ENCODE measurements around the gene FRMD3.
"Not testable (repeated sequence)": the region's sequence is repeated elsewhere in the genome, so short reads cannot be mapped to it uniquely, and the experiment has no call there.

Gene FRMD3

GRCh38 chr9:83372957-83373356 lies 165.2 kb downstream of the FRMD3 start:
- Histone ChIP-seq H3K9me3 (ENCODE audit: control insufficient read depth, low read length) (no peaks in the 10 kb centered on the region), H3K9ac (ENCODE audit: low read length) (no peak overlapping the region), H3K4me3 (ENCODE audit: low read length) (no peak overlapping the region), H3K27me3 (ENCODE audit: control insufficient read depth, insufficient read depth, low read length) (no peaks in the 10 kb centered on the region), H3K36me3 (ENCODE audit: control insufficient read depth, insufficient read depth, low read length) (no peaks in the 10 kb centered on the region), H3K4me1 (ENCODE audit: control insufficient read depth, insufficient read depth, low read length) (no peaks in the 10 kb centered on the region)

GRCh38 chr9:83367326-83367725 lies 170.9 kb downstream of the FRMD3 start:
- Histone ChIP-seq H3K4me3 (ENCODE audit: low read length) (no peak overlapping the region), H3K9me3 (ENCODE audit: control insufficient read depth, low read length) (no peaks in the 10 kb centered on the region), H3K4me1 (ENCODE audit: control insufficient read depth, insufficient read depth, low read length) (no peaks in the 10 kb centered on the region), H3K9ac (ENCODE audit: low read length) (no peak overlapping the region), H3K27me3 (ENCODE audit: control insufficient read depth, insufficient read depth, low read length) (no peaks in the 10 kb centered on the region), H3K36me3 (ENCODE audit: control insufficient read depth, insufficient read depth, low read length) (no peaks in the 10 kb centered on the region)

GRCh38 chr9:83362341-83362995 lies 175.7 kb downstream of the FRMD3 start:
- H3K4me1 ChIP-seq (ENCODE audit: control insufficient read depth, insufficient read depth, low read length): no peaks in the 10 kb centered on the region
- no peaks in the 10 kb centered on the region for H3K9me3 ChIP-seq (ENCODE audit: control insufficient read depth, low read length)
- no peak overlapping the region for H3K4me3 ChIP-seq (ENCODE audit: low read length)
- no peak overlapping the region for H3K9ac ChIP-seq (ENCODE audit: low read length)
- no peaks in the 10 kb centered on the region for H3K27me3 ChIP-seq (ENCODE audit: control insufficient read depth, insufficient read depth, low read length)
- H3K36me3 ChIP-seq (ENCODE audit: control insufficient read depth, insufficient read depth, low read length): no peaks in the 10 kb centered on the region

- H3K9ac ChIP-seq (ENCODE audit: low read length): no peak overlapping the region
- no peaks in the 10 kb centered on the region for H3K27me3 ChIP-seq (ENCODE audit: control insufficient read depth, insufficient read depth, low read length)
- H3K4me1 ChIP-seq (ENCODE audit: control insufficient read depth, insufficient read depth, low read length): no peaks in the 10 kb centered on the region
- no peaks in the 10 kb centered on the region for H3K36me3 ChIP-seq (ENCODE audit: control insufficient read depth, insufficient read depth, low read length)
- H3K9me3 ChIP-seq (ENCODE audit: control insufficient read depth, low read length): no peaks in the 10 kb centered on the region
- no peak overlapping the region for H3K4me3 ChIP-seq (ENCODE audit: low read length)
Measured at GRCh38 chr9:83359039-83359438, 179.2 kb downstream of the FRMD3 start.

- H3K4me3 ChIP-seq (ENCODE audit: low read length); H3K27me3 ChIP-seq (ENCODE audit: control insufficient read depth, insufficient read depth, low read length); H3K36me3 ChIP-seq (ENCODE audit: control insufficient read depth, insufficient read depth, low read length); H3K9ac ChIP-seq (ENCODE audit: low read length); H3K4me1 ChIP-seq (ENCODE audit: control insufficient read depth, insufficient read depth, low read length); H3K9me3 ChIP-seq (ENCODE audit: control insufficient read depth, low read length): not testable (repeated sequence)
Measured at GRCh38 chr9:83358493-83358892, 179.7 kb downstream of the FRMD3 start.

GRCh38 chr9:83355729-83356151 lies 182.5 kb downstream of the FRMD3 start:
- H3K4me3 ChIP-seq (ENCODE audit: low read length): no peak overlapping the region
- H3K9me3 ChIP-seq (ENCODE audit: control insufficient read depth, low read length): no peaks in the 10 kb centered on the region
- no peaks in the 10 kb centered on the region for H3K36me3 ChIP-seq (ENCODE audit: control insufficient read depth, insufficient read depth, low read length)
- no peak overlapping the region for H3K9ac ChIP-seq (ENCODE audit: low read length)
- H3K4me1 ChIP-seq (ENCODE audit: control insufficient read depth, insufficient read depth, low read length): no peaks in the 10 kb centered on the region
- no peaks in the 10 kb centered on the region for H3K27me3 ChIP-seq (ENCODE audit: control insufficient read depth, insufficient read depth, low read length)

- Histone ChIP-seq H3K9me3 (ENCODE audit: control insufficient read depth, low read length) (no peaks in the 10 kb centered on the region), H3K36me3 (ENCODE audit: control insufficient read depth, insufficient read depth, low read length) (no peaks in the 10 kb centered on the region), H3K4me1 (ENCODE audit: control insufficient read depth, insufficient read depth, low read length) (no peaks in the 10 kb centered on the region), H3K9ac (ENCODE audit: low read length) (no peak overlapping the region), H3K4me3 (ENCODE audit: low read length) (no peak overlapping the region), H3K27me3 (ENCODE audit: control insufficient read depth, insufficient read depth, low read length) (no peaks in the 10 kb centered on the region)
Measured at GRCh38 chr9:83355024-83355444, 183.2 kb downstream of the FRMD3 start.

- Histone ChIP-seq H3K4me1 (ENCODE audit: control insufficient read depth, insufficient read depth, low read length) (no peaks in the 10 kb centered on the region), H3K36me3 (ENCODE audit: control insufficient read depth, insufficient read depth, low read length) (no peaks in the 10 kb centered on the region), H3K9me3 (ENCODE audit: control insufficient read depth, low read length) (no peaks in the 10 kb centered on the region), H3K27me3 (ENCODE audit: control insufficient read depth, insufficient read depth, low read length) (no peaks in the 10 kb centered on the region), H3K4me3 (ENCODE audit: low read length) (no peak overlapping the region), H3K9ac (ENCODE audit: low read length) (no peak overlapping the region)
Measured at GRCh38 chr9:83349031-83349430, 189.2 kb downstream of the FRMD3 start.

- no peaks in the 10 kb centered on the region for H3K27me3 ChIP-seq (ENCODE audit: control insufficient read depth, insufficient read depth, low read length)
- no peaks in the 10 kb centered on the region for H3K9me3 ChIP-seq (ENCODE audit: control insufficient read depth, low read length)
- H3K4me3 ChIP-seq (ENCODE audit: low read length): no peak overlapping the region
- no peaks in the 10 kb centered on the region for H3K36me3 ChIP-seq (ENCODE audit: control insufficient read depth, insufficient read depth, low read length)
- no peak overlapping the region for H3K9ac ChIP-seq (ENCODE audit: low read length)
- no peaks in the 10 kb centered on the region for H3K4me1 ChIP-seq (ENCODE audit: control insufficient read depth, insufficient read depth, low read length)
Measured at GRCh38 chr9:83346655-83347420, 191.4 kb downstream of the FRMD3 start.

GRCh38 chr9:83343366-83343999 lies 194.7 kb downstream of the FRMD3 start:
- Histone ChIP-seq H3K4me1 (ENCODE audit: control insufficient read depth, insufficient read depth, low read length) (no peaks in the 10 kb centered on the region), H3K4me3 (ENCODE audit: low read length) (no peak overlapping the region), H3K9ac (ENCODE audit: low read length) (no peak overlapping the region), H3K9me3 (ENCODE audit: control insufficient read depth, low read length) (no peaks in the 10 kb centered on the region), H3K36me3 (ENCODE audit: control insufficient read depth, insufficient read depth, low read length) (no peaks in the 10 kb centered on the region), H3K27me3 (ENCODE audit: control insufficient read depth, insufficient read depth, low read length) (no peaks in the 10 kb centered on the region)

- Histone ChIP-seq H3K36me3 (ENCODE audit: control insufficient read depth, insufficient read depth, low read length) (no peaks in the 10 kb centered on the region), H3K4me3 (ENCODE audit: low read length) (no peak overlapping the region), H3K4me1 (ENCODE audit: control insufficient read depth, insufficient read depth, low read length) (no peaks in the 10 kb centered on the region), H3K27me3 (ENCODE audit: control insufficient read depth, insufficient read depth, low read length) (no peaks in the 10 kb centered on the region), H3K9ac (ENCODE audit: low read length) (no peak overlapping the region), H3K9me3 (ENCODE audit: control insufficient read depth, low read length) (no peaks in the 10 kb centered on the region)
Measured at GRCh38 chr9:83342731-83343130, 195.5 kb downstream of the FRMD3 start.

GRCh38 chr9:83342006-83342405 lies 196.2 kb downstream of the FRMD3 start:
- Histone ChIP-seq H3K4me1 (ENCODE audit: control insufficient read depth, insufficient read depth, low read length) (no peaks in the 10 kb centered on the region), H3K9ac (ENCODE audit: low read length) (no peak overlapping the region), H3K9me3 (ENCODE audit: control insufficient read depth, low read length) (no peaks in the 10 kb centered on the region), H3K4me3 (ENCODE audit: low read length) (no peak overlapping the region), H3K36me3 (ENCODE audit: control insufficient read depth, insufficient read depth, low read length) (no peaks in the 10 kb centered on the region), H3K27me3 (ENCODE audit: control insufficient read depth, insufficient read depth, low read length) (no peaks in the 10 kb centered on the region)

All from mucosa of stomach (tissue), 1 donor.